Coronary artery (tissue), 2 donors: Measurements from ENCODE around the gene NCK1.

ENCODE experiments used
- DNase-seq: peaks from one replicate; pipeline ENCODE4 v3.0.0-alpha.2; 2017; ENCODE audit warnings: low spot score
- H3K27ac ChIP-seq, 2 donors: fragments of 200-600 bp; sonication (generic); one replicate each; pipeline ENCODE4 v1.5.1; 2016 to 2019
- H3K4me3 ChIP-seq: fragments of 200-600 bp; sonication (generic); 2 replicates; pipeline ENCODE4 v1.5.1; 2016; ENCODE audit warnings: mild to moderate bottlenecking, moderate library complexity
- TF ChIP-seq, protein P1 (sequence below): fragments of 200-600 bp; sonication (generic); IDR thresholded peaks from one replicate; pipeline ENCODE4 v1.5.1; 2019; ENCODE audit warnings: antibody characterized with exemption

Gene NCK1

DNA sequence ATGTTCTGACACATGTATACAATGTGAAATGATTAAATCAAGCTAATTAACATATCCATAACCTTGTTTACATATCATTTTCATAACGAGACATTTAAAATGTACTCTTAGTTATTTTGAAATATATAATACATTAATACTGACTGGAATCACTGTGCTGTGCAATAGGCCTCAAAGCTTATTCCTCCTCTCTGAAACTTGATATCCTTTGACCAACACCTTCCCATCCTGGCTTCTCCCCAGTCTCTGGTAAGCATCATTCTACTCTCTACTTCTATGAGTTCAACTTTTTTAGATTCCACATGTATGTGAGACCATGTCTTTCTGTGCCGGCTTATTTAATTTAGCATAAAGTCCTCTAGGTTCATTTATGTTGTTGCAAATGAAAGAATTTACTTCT, 48.7 kb downstream of the NCK1 start:
- TF ChIP-seq, protein P1, sequence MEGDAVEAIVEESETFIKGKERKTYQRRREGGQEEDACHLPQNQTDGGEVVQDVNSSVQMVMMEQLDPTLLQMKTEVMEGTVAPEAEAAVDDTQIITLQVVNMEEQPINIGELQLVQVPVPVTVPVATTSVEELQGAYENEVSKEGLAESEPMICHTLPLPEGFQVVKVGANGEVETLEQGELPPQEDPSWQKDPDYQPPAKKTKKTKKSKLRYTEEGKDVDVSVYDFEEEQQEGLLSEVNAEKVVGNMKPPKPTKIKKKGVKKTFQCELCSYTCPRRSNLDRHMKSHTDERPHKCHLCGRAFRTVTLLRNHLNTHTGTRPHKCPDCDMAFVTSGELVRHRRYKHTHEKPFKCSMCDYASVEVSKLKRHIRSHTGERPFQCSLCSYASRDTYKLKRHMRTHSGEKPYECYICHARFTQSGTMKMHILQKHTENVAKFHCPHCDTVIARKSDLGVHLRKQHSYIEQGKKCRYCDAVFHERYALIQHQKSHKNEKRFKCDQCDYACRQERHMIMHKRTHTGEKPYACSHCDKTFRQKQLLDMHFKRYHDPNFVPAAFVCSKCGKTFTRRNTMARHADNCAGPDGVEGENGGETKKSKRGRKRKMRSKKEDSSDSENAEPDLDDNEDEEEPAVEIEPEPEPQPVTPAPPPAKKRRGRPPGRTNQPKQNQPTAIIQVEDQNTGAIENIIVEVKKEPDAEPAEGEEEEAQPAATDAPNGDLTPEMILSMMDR = no peak
- no peak for DNase-seq
- Histone ChIP-seq H3K27ac (no peak overlapping the region), H3K4me3 (no peak overlapping the region)

DNA sequence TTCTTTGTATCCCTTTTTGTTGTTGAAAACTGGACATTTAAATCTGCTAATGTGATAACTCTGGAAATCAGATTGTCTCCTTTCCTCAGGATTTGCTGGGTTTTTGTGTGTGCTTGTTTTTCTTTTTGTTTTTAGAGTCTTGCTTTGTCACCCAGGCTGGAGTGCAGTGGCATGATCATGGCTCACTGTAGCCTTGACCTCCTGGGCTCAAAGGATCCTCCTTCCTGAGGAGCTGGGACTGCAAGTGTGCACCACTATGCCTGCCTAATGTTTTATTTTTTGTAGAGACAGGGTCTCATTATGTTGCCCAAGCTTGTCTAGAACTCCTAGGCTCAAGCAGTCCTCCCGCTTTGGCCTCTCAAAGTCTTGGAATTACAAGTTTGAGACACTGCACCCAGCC, 51.2 kb downstream of the NCK1 start:
- Histone ChIP-seq H3K27ac (no peak overlapping the region), H3K4me3 (no peak overlapping the region)
- no peak for DNase-seq
- TF ChIP-seq, protein P1 = no peak

DNA sequence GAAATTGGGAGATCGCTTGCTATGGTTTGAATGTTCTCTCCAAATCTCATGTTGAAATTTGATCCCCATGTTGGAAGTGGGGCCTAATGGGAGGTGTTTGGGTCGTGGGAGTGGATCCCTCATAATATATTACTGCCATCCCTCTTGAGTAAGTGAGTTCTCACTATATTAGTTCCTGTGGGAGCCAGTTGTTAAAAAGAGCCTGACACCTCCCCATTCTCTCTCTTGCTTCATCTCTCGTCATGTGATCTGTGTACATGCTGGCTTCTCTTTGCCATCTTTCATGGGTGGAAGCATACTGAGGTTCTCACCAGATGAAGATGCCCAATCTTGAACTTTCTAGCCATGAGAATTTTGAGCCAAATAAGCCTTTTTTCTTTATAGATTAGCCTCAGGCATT, 52.7 kb downstream of the NCK1 start:
- TF ChIP-seq, protein P1 = no peak
- DNase-seq = no peak
- no peak overlapping the region for H3K27ac ChIP-seq
- H3K4me3 ChIP-seq = no peak overlapping the region

DNA sequence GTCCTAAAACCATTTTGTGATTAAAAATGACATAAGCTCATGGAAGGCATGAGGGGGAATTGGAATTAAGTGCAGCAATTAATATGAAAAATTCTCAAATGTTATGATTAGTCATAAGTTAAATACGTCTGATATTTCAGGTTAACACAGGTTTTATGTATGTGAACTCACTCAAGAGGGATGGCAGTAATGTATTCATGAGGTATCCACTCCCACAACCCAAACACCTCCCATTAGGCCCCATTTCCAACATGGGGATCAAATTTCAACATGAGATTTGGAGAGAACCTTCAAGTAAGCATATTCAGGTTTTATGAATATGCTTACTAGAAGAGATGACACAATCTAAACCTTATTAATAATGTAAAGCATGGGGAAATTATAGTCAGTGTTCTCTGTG, 54.2 kb downstream of the NCK1 start:
- no peak overlapping the region for H3K4me3 ChIP-seq
- no peak overlapping the region for H3K27ac ChIP-seq
- no peak for DNase-seq
- TF ChIP-seq, protein P1 = no peak

DNA sequence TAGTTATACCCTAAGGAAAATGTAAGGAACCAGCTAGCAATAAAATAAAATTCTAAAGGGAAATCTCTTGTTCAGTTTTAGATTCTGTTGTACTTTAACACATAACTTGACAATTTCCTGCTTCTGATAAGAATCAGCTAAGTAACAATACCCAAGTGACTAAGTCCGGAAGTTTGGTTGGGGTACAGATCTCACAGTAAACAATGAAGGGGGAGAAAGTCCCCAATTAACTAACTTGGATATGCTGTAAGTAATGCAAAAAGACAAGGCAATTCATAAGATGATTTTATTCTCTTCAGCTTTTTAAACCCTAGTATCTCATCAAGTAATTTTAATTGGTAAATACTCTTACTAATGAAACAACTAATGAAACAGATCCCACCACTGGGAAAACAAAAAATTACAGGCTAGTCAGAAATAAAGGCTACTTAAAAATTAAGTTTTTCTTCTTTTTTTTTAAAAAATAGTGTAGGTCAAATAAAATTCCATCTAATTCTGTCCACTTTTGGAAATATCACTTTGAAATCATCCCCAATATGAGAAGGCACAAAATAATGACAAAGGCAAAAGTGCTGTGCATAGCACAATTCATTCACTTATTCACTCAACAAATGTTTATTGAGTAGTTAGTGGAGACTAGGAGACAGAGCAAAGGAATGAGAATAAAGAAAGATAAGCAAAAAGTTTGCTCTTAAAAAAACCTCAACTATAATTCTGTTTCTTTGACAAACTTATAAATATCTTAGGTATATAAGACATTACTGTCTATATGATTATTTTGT, 58.0 kb downstream of the NCK1 start:
- H3K27ac ChIP-seq = no peak overlapping the region
- TF ChIP-seq, protein P1 = no peak
- no peak for DNase-seq
- no peak overlapping the region for H3K4me3 ChIP-seq

DNA sequence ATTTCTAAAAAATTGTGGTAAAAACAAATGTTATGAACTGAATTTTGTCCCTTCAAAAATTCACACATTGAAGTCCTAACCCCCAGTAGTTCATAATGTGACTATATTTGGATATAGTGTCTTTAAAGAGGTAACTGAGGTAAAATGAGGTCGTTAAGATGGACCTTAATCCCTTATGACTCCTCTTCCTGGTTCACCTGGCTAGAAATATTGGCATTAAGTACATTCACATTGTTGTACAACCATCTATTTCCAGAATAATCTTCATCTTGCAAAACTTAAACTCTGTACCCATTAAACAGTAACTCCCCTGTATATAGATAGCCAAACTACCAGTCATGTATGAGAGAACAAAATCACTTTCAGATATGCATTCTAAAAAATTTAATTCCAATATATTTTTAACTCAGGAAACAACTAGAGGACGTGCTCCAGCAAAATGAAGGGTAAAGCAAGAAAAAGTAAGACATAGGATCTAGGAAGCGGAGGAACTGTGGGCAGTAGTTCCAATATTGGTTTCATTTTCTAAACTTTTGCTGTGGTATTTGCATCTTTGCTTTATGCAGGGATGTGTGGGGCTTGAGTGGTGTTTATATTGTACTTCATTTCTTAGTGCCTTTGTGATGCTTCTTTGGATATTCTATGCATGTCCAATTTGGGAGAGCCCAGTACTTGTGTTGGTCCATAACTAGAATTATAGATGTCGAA, 59.0 kb downstream of the NCK1 start:
- Histone ChIP-seq H3K27ac (no peak overlapping the region), H3K4me3 (no peak overlapping the region)
- TF ChIP-seq, protein P1 = no peak
- DNase-seq = no peak
